GM10266 (cell line): ENCODE measurements around the gene CNTN4.
"Not testable (repeated sequence)": the region's sequence is repeated elsewhere in the genome, so short reads cannot be mapped to it uniquely, and the experiment has no call there.

Experiments
- DNase-seq: peaks from one replicate; pipeline ENCODE4 v3.0.0; 2012; ENCODE audit errors: extremely low spot score
- CTCF ChIP-seq: IDR thresholded peaks from 2 replicates; pipeline ENCODE4 v1.5.1; 2012; ENCODE audit warnings: mild to moderate bottlenecking, low read depth; ENCODE audit not compliant: control insufficient read depth, insufficient read depth; ENCODE audit errors: missing control alignments

The CNTN4 gene

GRCh38 chr3:2098398-2099027 lies at the start of gene CNTN4:
TSS of gene CNTN4 (plus strand) at chr3:2098866.
- peak; percentile 71 for DNase-seq

GRCh38 chr3:2061360-2061759 lies 37.3 kb upstream of the CNTN4 start:
- TF ChIP-seq CTCF = no peak
- no peak for DNase-seq

More at GRCh38 chr3:2098398-2099027, at the start of gene CNTN4:
- TF ChIP-seq CTCF = no peak

- TF ChIP-seq CTCF = no peak
Measured at GRCh38 chr3:2071531-2071930, 27.1 kb upstream of the CNTN4 start.

GRCh38 chr3:2078821-2079220 lies 19.8 kb upstream of the CNTN4 start:
- no peak for TF ChIP-seq CTCF
- DNase-seq = no peak

More at GRCh38 chr3:2071531-2071930, 27.1 kb upstream of the CNTN4 start:
- DNase-seq = no peak

- TF ChIP-seq CTCF = no peak
- no peak for DNase-seq
Measured at GRCh38 chr3:2082871-2083480, 15.7 kb upstream of the CNTN4 start.

GRCh38 chr3:2083558-2083957 lies 15.1 kb upstream of the CNTN4 start:
- DNase-seq = not testable (repeated sequence)

GRCh38 chr3:2090095-2090911 lies 8.4 kb upstream of the CNTN4 start:
- TF ChIP-seq CTCF = no peak
- no peak for DNase-seq
